HL-60 (cell line): ENCODE results near the gene TBL3.

Experiments
- GABPA ChIP-seq: IDR thresholded peaks from 2 replicates; pipeline ENCODE4 v1.6.1; 2012; ENCODE audit warnings: low read depth
- POLR2AphosphoS5 ChIP-seq: IDR thresholded peaks from 2 replicates; pipeline ENCODE4 v1.6.1; 2012; ENCODE audit warnings: low read depth
- SPI1 ChIP-seq: IDR thresholded peaks from 2 replicates; pipeline ENCODE4 v1.6.1; 2012; ENCODE audit warnings: low read depth, mild to moderate bottlenecking, borderline replicate concordance
- TF ChIP-seq, protein P1 (sequence below): IDR thresholded peaks from one replicate; pipeline ENCODE4 v1.5.1; 2011; ENCODE audit warnings: low read length, control low read depth, inconsistent platforms; ENCODE audit not compliant: insufficient read depth

DNA sequence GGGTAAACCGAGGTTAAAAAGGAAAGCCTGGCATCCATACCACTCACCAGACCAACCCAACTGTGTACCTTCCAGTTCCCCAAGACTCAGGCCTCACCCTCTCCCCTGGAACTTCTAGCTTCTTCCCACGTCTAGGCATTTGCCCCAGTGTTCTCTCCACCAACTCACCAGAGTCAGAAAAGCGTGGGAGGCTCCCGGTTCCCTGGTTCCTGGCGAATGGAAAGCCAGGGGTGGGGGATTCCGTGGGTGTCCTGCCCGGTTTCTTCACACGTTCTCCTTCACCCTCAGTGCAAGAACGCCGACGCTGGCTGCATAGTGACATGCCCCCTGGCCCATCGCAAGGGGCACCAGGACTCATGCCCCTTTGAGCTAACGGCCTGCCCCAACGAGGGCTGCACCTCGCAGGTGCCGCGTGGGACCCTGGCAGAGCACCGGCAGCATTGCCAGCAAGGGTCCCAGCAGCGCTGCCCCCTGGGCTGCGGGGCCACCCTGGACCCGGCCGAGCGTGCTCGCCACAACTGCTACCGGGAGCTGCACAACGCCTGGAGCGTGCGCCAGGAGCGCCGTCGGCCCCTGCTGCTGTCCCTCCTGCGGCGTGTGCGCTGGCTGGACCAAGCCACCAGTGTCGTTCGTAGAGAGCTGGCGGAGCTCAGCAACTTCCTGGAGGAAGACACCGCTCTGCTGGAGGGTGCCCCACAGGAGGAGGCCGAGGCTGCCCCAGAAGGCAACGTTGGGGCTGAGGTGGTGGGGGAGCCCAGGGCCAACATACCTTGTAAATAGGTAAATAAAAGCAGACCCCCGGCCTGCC, 3.5 kb upstream of the TBL3 start:
- TF ChIP-seq, protein P1, sequence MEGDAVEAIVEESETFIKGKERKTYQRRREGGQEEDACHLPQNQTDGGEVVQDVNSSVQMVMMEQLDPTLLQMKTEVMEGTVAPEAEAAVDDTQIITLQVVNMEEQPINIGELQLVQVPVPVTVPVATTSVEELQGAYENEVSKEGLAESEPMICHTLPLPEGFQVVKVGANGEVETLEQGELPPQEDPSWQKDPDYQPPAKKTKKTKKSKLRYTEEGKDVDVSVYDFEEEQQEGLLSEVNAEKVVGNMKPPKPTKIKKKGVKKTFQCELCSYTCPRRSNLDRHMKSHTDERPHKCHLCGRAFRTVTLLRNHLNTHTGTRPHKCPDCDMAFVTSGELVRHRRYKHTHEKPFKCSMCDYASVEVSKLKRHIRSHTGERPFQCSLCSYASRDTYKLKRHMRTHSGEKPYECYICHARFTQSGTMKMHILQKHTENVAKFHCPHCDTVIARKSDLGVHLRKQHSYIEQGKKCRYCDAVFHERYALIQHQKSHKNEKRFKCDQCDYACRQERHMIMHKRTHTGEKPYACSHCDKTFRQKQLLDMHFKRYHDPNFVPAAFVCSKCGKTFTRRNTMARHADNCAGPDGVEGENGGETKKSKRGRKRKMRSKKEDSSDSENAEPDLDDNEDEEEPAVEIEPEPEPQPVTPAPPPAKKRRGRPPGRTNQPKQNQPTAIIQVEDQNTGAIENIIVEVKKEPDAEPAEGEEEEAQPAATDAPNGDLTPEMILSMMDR, result no peak
- TF ChIP-seq SPI1 (no peak), POLR2AphosphoS5 (no peak), GABPA (no peak)
